OCI-LY3 (cell line): ENCODE measurements around the gene MAPK8IP1.

Experiments
- H2AFZ ChIP-seq: fragments of 200-600, 300-600 bp; shearing (Covaris generic); 2 replicates; pipeline ENCODE4 v1.6.0; 2014; ENCODE audit warnings: antibody characterized with exemption, low read depth, low read length
- H3K27ac ChIP-seq: fragments of 200-600, 300-600 bp; sonication (generic); 2 replicates; pipeline ENCODE4 v1.5.1; 2014; ENCODE audit warnings: mild to moderate bottlenecking, low read length, moderate library complexity, mixed read lengths
- H3K27me3 ChIP-seq: fragments of 200-600, 300-600 bp; sonication (generic); 2 replicates; pipeline ENCODE4 v1.6.1; 2014; ENCODE audit warnings: low read depth, low read length, mixed read lengths
- H3K36me3 ChIP-seq: fragments of 200-600, 300-600 bp; sonication (generic); replicated peaks from 2 replicates; pipeline ENCODE3; 2014; ENCODE audit warnings: low read depth, low read length, mixed read lengths
- H3K4me1 ChIP-seq: fragments of 300-600, 200-600 bp; sonication (generic); 2 replicates; pipeline ENCODE4 v1.6.1; 2014; ENCODE audit warnings: low read length, mixed read lengths
- H3K4me2 ChIP-seq: fragments of 200-600, 300-600 bp; sonication (generic); 2 replicates; pipeline ENCODE4 v1.6.1; 2014; ENCODE audit warnings: low read length, mixed read lengths
- H3K4me3 ChIP-seq: fragments of 300-600, 200-600 bp; sonication (generic); 2 replicates; pipeline ENCODE4 v1.5.1; 2014; ENCODE audit warnings: antibody characterized with exemption, mild to moderate bottlenecking, low read length, moderate library complexity
- H3K79me2 ChIP-seq: fragments of 300-600, 200-600 bp; shearing (Covaris generic); 2 replicates; pipeline ENCODE4 v1.6.1; 2014; ENCODE audit warnings: mild to moderate bottlenecking, low read length, mixed read lengths
- H3K9ac ChIP-seq: fragments of 300-600, 200-600 bp; shearing (Covaris generic); 2 replicates; pipeline ENCODE4 v1.6.0; 2014; ENCODE audit warnings: mild to moderate bottlenecking, low read length, moderate library complexity
- H3K9me3 ChIP-seq: fragments of 200-600, 300-600 bp; shearing (Covaris generic); 2 replicates; pipeline ENCODE4 v1.6.1; 2014; ENCODE audit warnings: low read length, mixed read lengths; ENCODE audit not compliant: insufficient read depth
- H4K20me1 ChIP-seq: fragments of 200-600, 300-600 bp; sonication (generic); 2 replicates; pipeline ENCODE4 v1.6.1; 2016; ENCODE audit warnings: low read length, mixed read lengths; ENCODE audit not compliant: insufficient read depth
- EZH2phosphoT487 ChIP-seq: fragments of 200-600 bp; shearing (Covaris generic); IDR thresholded peaks from 2 replicates; pipeline ENCODE4 v1.6.1; 2018; ENCODE audit warnings: antibody characterized with exemption, mixed run types, low read depth
- TF ChIP-seq, protein P1 (sequence below): fragments of 200-600, 300-600 bp; sonication (generic); IDR thresholded peaks from 2 replicates; pipeline ENCODE4 v1.5.1; 2014; ENCODE audit warnings: antibody characterized with exemption, low read length, low read depth

MAPK8IP1 gene

DNA sequence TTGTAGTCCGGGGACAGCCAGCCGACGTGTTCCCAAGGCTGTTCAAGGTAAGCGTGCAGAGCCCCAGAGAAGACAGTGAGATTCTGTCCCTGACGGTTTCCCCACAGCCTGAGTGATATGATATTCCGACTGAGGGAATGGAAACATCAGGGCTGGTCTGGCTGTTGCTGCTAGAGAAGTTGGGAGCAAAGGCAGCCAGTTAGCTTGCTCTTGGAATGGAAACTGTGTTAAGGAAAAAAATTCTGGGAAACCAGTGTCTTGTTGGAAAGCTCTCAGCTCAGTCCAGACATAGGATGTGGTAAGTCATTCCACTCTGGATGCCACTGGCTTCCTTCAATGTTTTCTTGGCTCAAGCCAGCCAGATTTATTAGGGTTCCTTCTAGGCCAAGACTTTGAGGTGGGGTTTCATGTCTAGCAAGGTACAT lies 29.4 kb upstream of the MAPK8IP1 start:
- TF ChIP-seq, protein P1, sequence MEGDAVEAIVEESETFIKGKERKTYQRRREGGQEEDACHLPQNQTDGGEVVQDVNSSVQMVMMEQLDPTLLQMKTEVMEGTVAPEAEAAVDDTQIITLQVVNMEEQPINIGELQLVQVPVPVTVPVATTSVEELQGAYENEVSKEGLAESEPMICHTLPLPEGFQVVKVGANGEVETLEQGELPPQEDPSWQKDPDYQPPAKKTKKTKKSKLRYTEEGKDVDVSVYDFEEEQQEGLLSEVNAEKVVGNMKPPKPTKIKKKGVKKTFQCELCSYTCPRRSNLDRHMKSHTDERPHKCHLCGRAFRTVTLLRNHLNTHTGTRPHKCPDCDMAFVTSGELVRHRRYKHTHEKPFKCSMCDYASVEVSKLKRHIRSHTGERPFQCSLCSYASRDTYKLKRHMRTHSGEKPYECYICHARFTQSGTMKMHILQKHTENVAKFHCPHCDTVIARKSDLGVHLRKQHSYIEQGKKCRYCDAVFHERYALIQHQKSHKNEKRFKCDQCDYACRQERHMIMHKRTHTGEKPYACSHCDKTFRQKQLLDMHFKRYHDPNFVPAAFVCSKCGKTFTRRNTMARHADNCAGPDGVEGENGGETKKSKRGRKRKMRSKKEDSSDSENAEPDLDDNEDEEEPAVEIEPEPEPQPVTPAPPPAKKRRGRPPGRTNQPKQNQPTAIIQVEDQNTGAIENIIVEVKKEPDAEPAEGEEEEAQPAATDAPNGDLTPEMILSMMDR, result no peak
- no peak for TF ChIP-seq EZH2phosphoT487
- Histone ChIP-seq H3K9ac (no peak overlapping the region), H2AFZ (no peak overlapping the region), H3K4me1 (peaks cover 22% of the 10 kb centered on the region), H3K9me3 (no peaks in the 10 kb centered on the region), H3K36me3 (peaks cover 35% of the 10 kb centered on the region), H3K27me3 (no peaks in the 10 kb centered on the region), H3K4me3 (no peak overlapping the region), H4K20me1 (peaks cover 44% of the 10 kb centered on the region), H3K4me2 (no peak overlapping the region), H3K27ac (no peak overlapping the region), H3K79me2 (peaks cover 49% of the 10 kb centered on the region)

DNA sequence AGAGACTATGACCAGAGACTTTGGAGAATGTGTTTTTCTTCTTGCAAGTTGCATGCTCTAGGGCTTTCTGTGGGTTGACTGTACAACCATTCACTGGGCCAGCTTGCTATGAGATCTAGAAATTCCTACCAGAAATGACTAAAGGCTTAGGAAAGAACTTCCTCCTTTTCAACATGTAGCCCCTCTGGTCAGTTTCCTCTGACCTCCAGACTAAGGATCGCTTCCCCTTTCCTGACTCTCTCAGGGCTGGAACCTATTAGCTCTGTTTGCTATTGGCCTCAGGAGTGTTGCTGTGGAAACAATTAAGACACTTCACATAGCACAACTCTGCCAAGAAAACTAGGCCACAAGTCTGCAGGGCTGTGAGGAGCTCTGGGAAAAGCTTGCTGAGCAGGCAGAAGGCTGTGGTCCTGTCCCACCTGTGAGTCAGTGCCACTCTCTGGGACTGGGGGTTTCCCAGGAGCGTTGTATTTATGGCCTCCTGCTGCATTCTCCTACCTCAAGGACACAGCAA lies 27.4 kb upstream of the MAPK8IP1 start:
- TF ChIP-seq, protein P1, result no peak
- no peak for TF ChIP-seq EZH2phosphoT487
- no peak overlapping the region for H3K4me2 ChIP-seq
- H3K9ac ChIP-seq, result no peak overlapping the region
- no peak overlapping the region for H3K27ac ChIP-seq
- H3K4me3 ChIP-seq, result no peak overlapping the region
- no peaks in the 10 kb centered on the region for H3K9me3 ChIP-seq
- H3K27me3 ChIP-seq, result no peaks in the 10 kb centered on the region
- H3K79me2 ChIP-seq, result peaks cover 30% of the 10 kb centered on the region
- peaks cover 29% of the 10 kb centered on the region for H4K20me1 ChIP-seq
- peaks cover 4% of the 10 kb centered on the region for H3K4me1 ChIP-seq
- no peak overlapping the region for H2AFZ ChIP-seq
- peaks cover 47% of the 10 kb centered on the region for H3K36me3 ChIP-seq

DNA sequence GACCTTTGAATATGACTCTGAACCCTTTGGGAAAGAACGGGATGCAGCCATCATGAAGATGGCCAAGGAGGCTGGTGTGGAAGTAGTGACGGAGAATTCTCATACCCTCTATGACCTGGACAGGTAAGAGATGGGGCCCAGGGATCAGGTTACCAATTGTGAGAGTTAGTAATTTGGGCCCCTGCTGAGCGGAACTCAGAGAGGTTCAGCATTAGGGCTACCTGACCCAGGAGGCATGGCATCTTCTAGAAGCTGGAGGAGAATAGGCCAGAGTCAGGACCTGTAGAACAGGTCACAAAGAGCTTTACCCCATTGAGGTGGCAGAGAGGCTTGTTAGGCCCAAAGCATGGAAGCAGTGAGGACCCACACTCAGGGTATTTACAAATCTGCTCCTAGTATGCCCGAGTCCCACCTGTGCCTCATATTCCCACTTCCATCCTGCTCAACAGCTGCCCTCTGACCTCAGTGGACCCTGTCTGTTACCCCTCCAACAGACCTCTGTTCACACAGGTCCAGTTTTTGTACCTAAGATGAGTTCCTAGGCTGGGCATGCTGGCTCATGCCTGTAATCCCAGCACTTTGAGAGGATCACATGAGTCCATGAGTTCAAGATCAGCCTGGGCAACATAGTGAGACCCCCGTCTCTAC lies 26.6 kb upstream of the MAPK8IP1 start:
- no peak overlapping the region for H3K9ac ChIP-seq
- H3K79me2 ChIP-seq, result peaks cover 22% of the 10 kb centered on the region
- H3K4me3 ChIP-seq, result no peak overlapping the region
- TF ChIP-seq, protein P1, result no peak
- TF ChIP-seq EZH2phosphoT487, result no peak
- peaks cover 56% of the 10 kb centered on the region for H3K36me3 ChIP-seq
- H3K4me2 ChIP-seq, result no peak overlapping the region
- no peaks in the 10 kb centered on the region for H3K9me3 ChIP-seq
- H2AFZ ChIP-seq, result no peak overlapping the region
- H3K27me3 ChIP-seq, result no peaks in the 10 kb centered on the region
- no peak overlapping the region for H3K27ac ChIP-seq
- no peaks in the 10 kb centered on the region; the same call in 1 of the 2 replicates for H3K4me1 ChIP-seq
- H4K20me1 ChIP-seq, result peaks cover 20% of the 10 kb centered on the region

DNA sequence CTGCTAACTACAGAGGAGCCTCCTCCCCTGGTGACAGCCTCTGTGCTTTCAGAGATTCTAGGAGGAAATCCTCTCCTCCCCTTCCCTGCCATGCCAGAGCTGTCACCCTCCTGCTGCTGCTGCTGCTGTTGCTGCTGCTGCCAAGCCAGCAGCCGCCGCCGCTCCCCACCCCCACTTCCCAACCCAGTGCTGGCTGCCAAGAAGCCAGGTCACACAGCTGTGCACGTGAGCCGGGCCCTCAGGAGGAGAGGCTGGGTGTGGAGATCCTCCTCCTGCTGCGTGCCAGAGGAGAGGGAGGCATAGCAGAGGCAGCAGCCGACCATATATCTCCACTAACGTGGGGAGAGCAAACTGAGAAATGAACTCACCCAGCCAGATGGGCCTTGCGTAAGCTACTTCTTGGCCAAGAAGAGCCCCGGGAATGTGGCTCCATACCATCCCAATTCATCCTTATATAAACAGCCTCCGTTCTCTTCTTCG lies 25.8 kb upstream of the MAPK8IP1 start:
- peaks cover 58% of the 10 kb centered on the region for H3K36me3 ChIP-seq
- TF ChIP-seq, protein P1, result no peak
- no peak for TF ChIP-seq EZH2phosphoT487
- no peaks in the 10 kb centered on the region for H3K27me3 ChIP-seq
- no peak overlapping the region for H2AFZ ChIP-seq
- H3K4me1 ChIP-seq, result no peaks in the 10 kb centered on the region
- peaks cover 13% of the 10 kb centered on the region for H3K79me2 ChIP-seq
- H3K27ac ChIP-seq, result no peak overlapping the region
- H3K4me3 ChIP-seq, result no peak overlapping the region
- no peak overlapping the region for H3K4me2 ChIP-seq
- no peaks in the 10 kb centered on the region for H3K9me3 ChIP-seq
- no peak overlapping the region for H3K9ac ChIP-seq
- H4K20me1 ChIP-seq, result peaks cover 12% of the 10 kb centered on the region
